GM12872 (cell line): ENCODE data around the gene SH3YL1.

Experiments
- TF ChIP-seq, protein P1 (sequence below): IDR thresholded peaks from 3 replicates; pipeline ENCODE4 v1.5.1; 2011; ENCODE audit warnings: low read depth, mild to moderate bottlenecking, low read length, moderate library complexity; ENCODE audit not compliant: insufficient read depth

SH3YL1 gene

DNA sequence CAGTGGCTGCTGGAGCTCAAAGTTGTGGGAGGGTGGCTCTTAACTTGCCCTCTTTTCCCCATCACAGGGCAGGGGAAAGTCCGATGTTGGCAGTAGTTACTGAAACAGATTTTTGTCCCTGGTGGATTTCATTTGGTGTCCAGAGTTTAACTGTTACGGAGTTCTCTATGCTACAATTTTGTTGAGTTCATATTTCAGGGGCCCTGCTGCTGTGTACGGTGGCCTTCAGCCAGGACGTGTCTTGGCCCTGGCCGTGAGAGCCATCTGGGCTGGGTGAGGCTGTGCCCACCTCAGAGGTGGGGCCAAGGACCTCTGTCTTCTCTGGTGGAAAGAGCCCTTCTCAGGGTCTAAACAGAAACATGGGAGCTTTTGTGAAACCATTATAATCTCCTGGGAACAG lies 67.4 kb downstream of the SH3YL1 start:
- TF ChIP-seq, protein P1, sequence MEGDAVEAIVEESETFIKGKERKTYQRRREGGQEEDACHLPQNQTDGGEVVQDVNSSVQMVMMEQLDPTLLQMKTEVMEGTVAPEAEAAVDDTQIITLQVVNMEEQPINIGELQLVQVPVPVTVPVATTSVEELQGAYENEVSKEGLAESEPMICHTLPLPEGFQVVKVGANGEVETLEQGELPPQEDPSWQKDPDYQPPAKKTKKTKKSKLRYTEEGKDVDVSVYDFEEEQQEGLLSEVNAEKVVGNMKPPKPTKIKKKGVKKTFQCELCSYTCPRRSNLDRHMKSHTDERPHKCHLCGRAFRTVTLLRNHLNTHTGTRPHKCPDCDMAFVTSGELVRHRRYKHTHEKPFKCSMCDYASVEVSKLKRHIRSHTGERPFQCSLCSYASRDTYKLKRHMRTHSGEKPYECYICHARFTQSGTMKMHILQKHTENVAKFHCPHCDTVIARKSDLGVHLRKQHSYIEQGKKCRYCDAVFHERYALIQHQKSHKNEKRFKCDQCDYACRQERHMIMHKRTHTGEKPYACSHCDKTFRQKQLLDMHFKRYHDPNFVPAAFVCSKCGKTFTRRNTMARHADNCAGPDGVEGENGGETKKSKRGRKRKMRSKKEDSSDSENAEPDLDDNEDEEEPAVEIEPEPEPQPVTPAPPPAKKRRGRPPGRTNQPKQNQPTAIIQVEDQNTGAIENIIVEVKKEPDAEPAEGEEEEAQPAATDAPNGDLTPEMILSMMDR: no peak

DNA sequence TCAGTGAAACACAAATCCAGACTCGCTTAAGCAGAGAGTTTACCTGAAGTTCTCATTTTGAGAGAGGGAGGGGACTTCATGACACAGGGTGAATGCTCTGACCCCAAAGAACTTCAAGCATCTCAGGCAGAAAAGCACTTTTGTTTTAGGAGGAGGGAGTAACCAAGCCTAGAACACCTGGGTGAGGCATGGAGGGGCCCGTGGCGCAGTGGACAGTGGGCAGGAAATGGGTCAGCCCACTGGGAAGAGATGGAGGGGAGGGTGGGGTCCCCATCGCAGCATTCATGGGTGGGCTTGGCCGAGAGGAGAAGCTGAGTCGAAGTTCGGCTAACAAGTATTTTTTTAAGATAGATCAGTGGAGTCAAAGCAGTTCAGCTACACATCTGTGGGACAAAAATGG lies 67.9 kb downstream of the SH3YL1 start:
- TF ChIP-seq, protein P1: no peak

DNA sequence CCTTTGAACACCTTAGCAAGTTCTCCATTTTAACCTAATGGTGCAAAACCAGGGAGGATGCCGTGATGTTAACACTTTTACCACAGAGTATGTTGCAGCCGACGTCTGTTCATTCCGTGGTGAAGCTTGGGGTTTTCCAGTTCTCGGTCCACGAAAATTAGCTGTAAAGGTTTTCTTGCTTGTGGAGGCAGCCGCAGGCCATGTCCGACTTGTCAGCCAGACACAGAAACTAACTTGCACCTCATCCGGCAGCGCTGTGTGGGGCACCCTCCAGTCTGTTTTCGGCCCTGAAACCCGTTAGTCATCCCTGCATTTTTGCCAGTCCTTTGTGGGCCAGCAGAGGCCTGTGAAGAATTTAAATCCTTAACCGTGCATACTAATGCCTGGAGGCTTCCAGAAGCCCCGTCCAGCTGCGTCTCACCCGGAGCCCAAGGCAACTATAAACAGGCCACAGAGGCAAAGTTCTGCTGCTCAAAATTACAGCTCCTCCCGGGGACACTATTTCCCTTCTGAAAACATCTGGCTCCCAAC lies 70.6 kb downstream of the SH3YL1 start:
- TF ChIP-seq, protein P1: no peak

DNA sequence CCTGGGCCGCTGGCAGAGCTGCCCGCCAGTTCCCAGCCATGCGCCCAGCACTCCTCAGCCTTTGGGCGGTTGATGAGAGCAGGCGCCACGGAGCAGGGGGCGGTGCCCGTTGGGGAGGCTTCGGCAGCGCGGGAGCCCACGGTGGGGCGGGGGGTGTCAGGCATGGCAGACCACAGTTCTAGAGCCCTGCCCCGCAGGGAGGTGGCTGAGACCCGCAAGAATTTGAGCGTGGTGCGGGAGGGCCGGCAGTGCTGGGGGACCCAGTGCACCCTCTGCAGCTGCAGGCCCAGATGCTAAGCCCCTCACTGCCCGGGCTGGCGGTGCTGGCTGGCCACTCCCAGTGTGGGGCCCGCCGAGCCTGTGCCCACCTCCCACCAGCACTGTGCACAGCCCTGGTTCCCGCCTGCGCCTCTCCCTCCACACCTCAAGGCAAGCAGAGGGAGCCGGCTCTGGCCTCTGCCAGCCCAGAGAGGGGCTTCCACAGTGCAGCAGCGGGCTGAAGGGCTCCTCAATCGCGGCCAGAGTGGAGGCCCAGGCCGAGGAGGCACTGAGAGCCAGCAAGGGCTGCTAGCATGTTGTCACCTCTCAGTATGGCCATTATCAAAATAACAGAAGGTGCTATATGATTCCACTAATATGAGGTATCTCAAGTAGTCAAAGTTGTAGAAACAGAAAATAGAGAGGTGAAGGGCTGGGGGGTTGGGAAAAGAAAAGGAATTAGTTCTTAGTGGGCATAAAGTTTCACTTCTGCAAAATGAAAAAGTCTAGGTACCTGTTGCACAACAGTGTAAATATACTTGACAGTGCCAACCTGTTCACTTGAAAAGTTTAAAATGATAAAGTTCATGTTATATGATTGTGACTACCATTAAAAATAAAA lies 72.3 kb downstream of the SH3YL1 start:
- TF ChIP-seq, protein P1: no peak

DNA sequence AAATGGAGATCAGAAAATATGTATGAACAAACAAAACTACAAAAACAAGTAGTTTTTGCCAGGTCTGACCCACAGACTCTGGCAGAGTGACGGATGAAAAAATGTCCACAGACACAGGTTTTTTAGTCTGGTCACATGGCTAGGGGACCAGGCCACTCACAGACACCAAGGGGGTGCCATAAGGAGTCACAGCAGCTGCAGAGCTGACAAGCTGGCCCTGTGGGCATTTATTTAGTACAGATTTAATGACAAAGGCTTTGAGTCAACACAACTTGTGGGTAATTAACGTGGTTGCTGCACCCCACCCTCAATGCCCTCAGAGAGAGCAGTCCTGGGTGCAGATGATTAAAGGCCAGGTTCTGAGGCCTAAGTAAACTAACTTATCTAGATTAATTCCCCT lies 76.0 kb downstream of the SH3YL1 start:
- TF ChIP-seq, protein P1: no peak

DNA sequence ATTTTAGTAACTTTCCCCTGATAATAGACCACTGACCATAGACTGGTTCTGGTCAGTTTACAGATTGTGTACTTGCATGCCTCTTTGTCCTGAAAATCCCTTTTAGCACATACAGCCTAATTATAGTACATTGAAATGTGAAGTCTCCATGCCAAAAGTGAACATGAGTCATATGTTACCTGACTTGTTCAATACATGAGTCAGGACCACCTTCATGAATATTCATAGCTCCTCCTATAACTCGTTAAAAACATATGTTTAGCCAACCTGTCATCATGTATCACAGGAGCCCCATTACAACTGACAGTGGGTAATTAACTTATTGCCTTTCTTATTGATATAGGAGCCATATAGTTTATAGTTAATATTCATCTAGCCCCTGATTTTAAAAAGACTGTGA lies 78.6 kb downstream of the SH3YL1 start:
- TF ChIP-seq, protein P1: no peak

DNA sequence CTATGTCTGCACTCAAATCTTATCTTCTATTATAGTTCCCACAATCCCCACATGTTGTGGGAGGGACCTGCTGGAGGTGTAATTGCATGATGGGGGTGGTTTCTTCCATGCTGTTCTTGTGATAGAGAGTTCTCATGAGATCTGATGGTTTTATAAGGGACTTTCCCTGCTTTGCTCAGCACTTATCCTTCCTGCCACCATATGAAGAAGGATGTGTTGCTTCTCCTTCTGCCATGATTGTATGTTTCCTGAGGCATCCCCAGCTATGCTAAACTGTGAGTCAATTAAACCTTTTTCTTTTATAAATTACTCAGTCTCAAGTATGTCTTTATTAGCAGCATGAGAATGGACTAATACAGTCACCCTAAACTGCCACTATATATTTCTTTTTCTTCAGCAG lies 79.1 kb downstream of the SH3YL1 start:
- TF ChIP-seq, protein P1: no peak
